NCI-H1092 (cell line): Measurements from ENCODE around the gene HINT2.

Experiments used
- DNase-seq: peaks from one replicate; lab custom pipeline; 2025; lab: John Stamatoyannopoulos, UW

The HINT2 gene

GRCh38 chr9:35774907-35775635 is 39.8 kb downstream of the HINT2 start:
- peak; percentile 41 for DNase-seq

- no peak for DNase-seq
Observed at GRCh38 chr9:35771943-35772342, 42.9 kb downstream of the HINT2 start.

- peak; percentile 83 for DNase-seq
Observed at GRCh38 chr9:35771534-35771933, 43.3 kb downstream of the HINT2 start.

- no peak for DNase-seq
Observed at GRCh38 chr9:35771075-35771433, 43.8 kb downstream of the HINT2 start.

- no peak for DNase-seq
Observed at GRCh38 chr9:35769763-35770162, 45.1 kb downstream of the HINT2 start.

- no peak for DNase-seq
Observed at GRCh38 chr9:35767458-35767857, 47.4 kb downstream of the HINT2 start.

GRCh38 chr9:35766997-35767396 is 47.8 kb downstream of the HINT2 start:
- DNase-seq, result no peak

GRCh38 chr9:35763803-35764202 is 51.0 kb downstream of the HINT2 start:
- no peak for DNase-seq

GRCh38 chr9:35763181-35763580 is 51.7 kb downstream of the HINT2 start:
- no peak for DNase-seq
